Ovary (tissue), 9 donors: Measurements from ENCODE around the gene ERCC6L2. TPM values are rescaled to one million over a fixed set of nuclear protein-coding genes. Genes with fewer than 3 reads are reported as not detected.

Experiments used
- DNase-seq, 5 donors: peaks; one replicate each; pipeline ENCODE4 v3.0.0-alpha.2; 2019 to 2020
- H3K27ac ChIP-seq, 2 donors: fragments of 200-600 bp; one replicate each; pipeline versions ENCODE4 v1.5.1 to v1.8.0; 2019 to 2022
- H3K27me3 ChIP-seq: fragments of 200-600 bp; one replicate; pipeline ENCODE4 v1.8.0; 2022
- H3K36me3 ChIP-seq: fragments of 200-600 bp; sonication (generic); one replicate; pipeline ENCODE4 v1.5.1; 2019
- H3K4me1 ChIP-seq: one replicate; pipeline ENCODE4 v1.8.1; 2013; ENCODE audit warnings: mild to moderate bottlenecking, moderate library complexity; ENCODE audit not compliant: insufficient read depth
- H3K4me3 ChIP-seq: fragments of 200-600 bp; sonication (generic); one replicate; pipeline ENCODE4 v1.5.1; 2017
- H3K9me3 ChIP-seq, 2 donors: fragments of 200-600 bp in 1 of 2; sonication (generic) in 1 of 2; one replicate each; pipeline versions ENCODE4 v1.5.1 to v1.8.1; 2013 to 2019; ENCODE audit warnings: mild to moderate bottlenecking in 1 of 2, moderate library complexity in 1 of 2
- CTCF ChIP-seq, 3 donors: fragments of 450-650 bp in 2 of 3; fragments of 200-600 bp in 1 of 3; IDR thresholded peaks; one replicate each; pipeline versions ENCODE4 v1.5.1 to v1.8.0; 2016 to 2022; ENCODE audit warnings: antibody characterized with exemption in 3 of 3, mild to moderate bottlenecking in 1 of 3
- EP300 ChIP-seq: sonication (generic); formaldehyde crosslinking; IDR thresholded peaks from one replicate; pipeline ENCODE4 v1.6.1; 2017; ENCODE audit warnings: antibody characterized with exemption
- POLR2A ChIP-seq: fragments of 450-650 bp; IDR thresholded peaks from one replicate; pipeline ENCODE4 v1.6.1; 2017; ENCODE audit warnings: antibody characterized with exemption, mild to moderate bottlenecking, moderate library complexity
- WGBS, 3 donors: extraction: QIAGEN DNeasy Blood & Tissue Kit in 1 of 3; methylation state at CpG; one replicate each; pipeline versions ENCODE4 v1.1.5 to v1.1.7; 2013 to 2017; 5-methylcytosine and 5-hydroxymethylcytosine counted together
- intact Hi-C, 4 donors: fragments of 100-400 bp; cut with DNase I; formaldehyde crosslinking; loops; one replicate each; pipeline versions ENCODE4 v1.11.0 to v1.15.1; 2022 to 2023
- polyA plus RNA-seq, 2 donors: library from polyadenylated mRNA; stranded (reverse); fragments of 200-250 nt in 1 of 2; fragments of 350-450 nt in 1 of 2; fragmentation: Illumina TruSeq in 1 of 2; extraction: RNeasy Lipid Tissue Mini Kit (QIAGEN cat#74804) in 1 of 2; gene quantifications; one replicate each; pipeline ENCODE4 v1.2.3, GENCODE V29; 2013 to 2014
- total RNA-seq, 7 donors: library from RNA; depleted of rRNA in 2 of 7; stranded (reverse); fragments of >200 nt in 2 of 7; fragmentation: NEBNext Ultra II Directional in 3 of 7; extraction: Animal tissue kit (Norgen Biotek cat#: 25700) in 3 of 7; gene quantifications; one replicate each; pipeline versions ENCODE4 v1.1.0 to v1.2.4, GENCODE V29; 2016 to 2023
- donor health status: DM: no; HTN: no; CAD: no; lungs with moderate emphysema.
- donor health status: DM: no; HTN: no; CAD: no.
- donor health status: Bipolar disorder and iron deficiency.
- donor health status: DM: yes; HTN: yes; CAD: no.
- donor health status: DM: no; HTN: no; CAD: no.
- donor health status: DM: yes; HTN: yes; CAD: no.

ERCC6L2 gene
- total and polyA plus RNA-seq, 9 donors: 16.7 to 78.3 (median 57.2) TPM

- no peak for DNase-seq
- H3K4me3 ChIP-seq: no peak overlapping the region
- 87 to 90% (median 88%) methylated on average over 4 of the region's 4 CpGs for WGBS, 3 donors
- no peak for TF ChIP-seq POLR2A
- TF ChIP-seq CTCF (IDR thresholded peaks at IDR 0.05): no peak
- TF ChIP-seq EP300: no peak
- intact Hi-C loops: no loop called here
- H3K27ac ChIP-seq: no peak overlapping the region
- no peaks in the 10 kb centered on the region for H3K27me3 ChIP-seq
- no peaks in the 10 kb centered on the region for H3K4me1 ChIP-seq
- no peaks in the 10 kb centered on the region for H3K9me3 ChIP-seq
- H3K36me3 ChIP-seq: no peaks in the 10 kb centered on the region
Measured at GRCh38 chr9:95978106-95978505, 102.6 kb downstream of the ERCC6L2 start.

- no peaks in the 10 kb centered on the region for H3K4me1 ChIP-seq
- intact Hi-C loops: no loop called here
- H3K4me3 ChIP-seq: no peak overlapping the region
- H3K9me3 ChIP-seq: no peaks in the 10 kb centered on the region
- no peaks in the 10 kb centered on the region for H3K36me3 ChIP-seq
- 80 to 85% (median 81%) methylated on average over 4 of the region's 4 CpGs for WGBS, 3 donors
- TF ChIP-seq EP300 (no peak), CTCF (IDR thresholded peaks at IDR 0.05) (no peak), POLR2A (no peak)
- DNase-seq: no peak
- H3K27ac ChIP-seq: no peak overlapping the region
- no peaks in the 10 kb centered on the region for H3K27me3 ChIP-seq
Measured at GRCh38 chr9:95979446-95979845, 104.0 kb downstream of the ERCC6L2 start.

- 92 to 95% (median 93%) methylated on average over 8 of the region's 8 CpGs for WGBS, 3 donors
- intact Hi-C loops: no loop called here
- Histone ChIP-seq H3K4me1 (no peaks in the 10 kb centered on the region), H3K4me3 (no peak overlapping the region), H3K27ac (no peak overlapping the region), H3K9me3 (no peaks in the 10 kb centered on the region), H3K36me3 (no peaks in the 10 kb centered on the region), H3K27me3 (no peaks in the 10 kb centered on the region)
- no peak for DNase-seq
- no peak for TF ChIP-seq EP300
- TF ChIP-seq CTCF (IDR thresholded peaks at IDR 0.05): no peak
- no peak for TF ChIP-seq POLR2A
Measured at GRCh38 chr9:95980262-95981125, 105.0 kb downstream of the ERCC6L2 start.

GRCh38 chr9:95981761-95982390 lies 106.4 kb downstream of the ERCC6L2 start:
- H3K27ac ChIP-seq: no peak overlapping the region
- H3K4me1 ChIP-seq: no peaks in the 10 kb centered on the region
- no peak for DNase-seq
- no peak overlapping the region for H3K4me3 ChIP-seq
- TF ChIP-seq EP300: no peak
- no peak for TF ChIP-seq CTCF (IDR thresholded peaks at IDR 0.05)
- no peak for TF ChIP-seq POLR2A
- H3K27me3 ChIP-seq: no peaks in the 10 kb centered on the region
- no peaks in the 10 kb centered on the region for H3K9me3 ChIP-seq
- WGBS, 3 donors: 34 to 56% (median 36%) methylated on average over 5 of the region's 5 CpGs
- H3K36me3 ChIP-seq: no peaks in the 10 kb centered on the region
- intact Hi-C loops: no loop called here
